ENCODE results near the gene FUT7. TPM values are rescaled to one million over a fixed set of nuclear protein-coding genes. Genes with fewer than 3 reads are reported as not detected.

FUT7 gene
- total and polyA plus RNA-seq, 9 of the 15 experiments (the other 6 are each of a cell fraction or from before 2014, with no cell fraction given), result not detected

GRCh38 chr9:137070201-137070905 is 38.5 kb upstream of the FUT7 start, which contains the start of gene SAPCD2 (continued):
- no peak for TF ChIP-seq THRA (IDR thresholded peaks at IDR 0.05)
- no peak for TF ChIP-seq ZNF707 (CRISPR knock-in tag; conservative IDR thresholded peaks at IDR 0.05)
- peak; percentile 46 for TF ChIP-seq RB1 (IDR thresholded peaks at IDR 0.05; ENCODE audit: low read depth)
- TF ChIP-seq JUNB (CRISPR knock-in tag; conservative IDR thresholded peaks at IDR 0.05), result no peak
- TF ChIP-seq GATA2 (CRISPR knock-in tag; IDR thresholded peaks at IDR 0.05), result no peak
- peak; percentile 66; the same call in 1 of the 2 replicates for TF ChIP-seq BCOR (IDR thresholded peaks at IDR 0.05)
- peak; percentile 62 for TF ChIP-seq CCNT2 (IDR thresholded peaks at IDR 0.05; ENCODE audit: borderline replicate concordance, extremely low read depth, insufficient read length, low read depth, low read length)
- peak in 1 of 2 experiments; percentile 25; a peak in 1 of 4 replicates for TF ChIP-seq SRF (CRISPR knock-in tag; IDR thresholded peaks at IDR 0.05)
- no peak for TF ChIP-seq MTA1 (IDR thresholded peaks at IDR 0.05; ENCODE audit: borderline replicate concordance)
- no peak for TF ChIP-seq HES1 (IDR thresholded peaks at IDR 0.05; ENCODE audit: low read depth)
- TF ChIP-seq NR4A1 (CRISPR knock-in tag; IDR thresholded peaks at IDR 0.05), result no peak
- no peak for TF ChIP-seq NR4A1 (tag; IDR thresholded peaks at IDR 0.05)
- no peak for TF ChIP-seq CEBPB (tag; IDR thresholded peaks at IDR 0.05)
- no peak for TF ChIP-seq E2F3 (CRISPR knock-in tag; IDR thresholded peaks at IDR 0.05)
- peak; percentile 25; the same call in 1 of the 2 replicates for TF ChIP-seq GABPB1 (CRISPR knock-in tag; IDR thresholded peaks at IDR 0.05)
- 0 out of 2 replicates have a peak, but pooled peaks have one; percentile 31 for TF ChIP-seq HMGXB4 (CRISPR knock-in tag; IDR thresholded peaks at IDR 0.05)
- TF ChIP-seq RBFOX2 (IDR thresholded peaks at IDR 0.05; ENCODE audit: low read depth, low read length), result peak; percentile 90
- no peak for TF ChIP-seq ATF1 (CRISPR knock-in tag; IDR thresholded peaks at IDR 0.05)
- TF ChIP-seq ATF1 (tag; IDR thresholded peaks at IDR 0.05), result peak; percentile 70
- TF ChIP-seq FOXJ3 (CRISPR knock-in tag; IDR thresholded peaks at IDR 0.05), result no peak
- peak; percentile 34 for TF ChIP-seq FOSL1 (tag; conservative IDR thresholded peaks at IDR 0.05)
- TF ChIP-seq SMAD1 (IDR thresholded peaks at IDR 0.05; ENCODE audit: low read depth, low read length, partially characterized antibody), result peak; percentile 22
- TF ChIP-seq EHMT2 (IDR thresholded peaks at IDR 0.05), result no peak
- no peak for TF ChIP-seq ZBTB8A (IDR thresholded peaks at IDR 0.05; ENCODE audit: partially characterized antibody)
- TF ChIP-seq MYC (IDR thresholded peaks at IDR 0.05; ENCODE audit: low read depth, low read length), result peak; percentile 83; the same call in 1 of the 2 replicates
- TF ChIP-seq MYC (CRISPR knock-in tag; IDR thresholded peaks at IDR 0.05; ENCODE audit: borderline replicate concordance, low read depth), result no peak
- TF ChIP-seq TAF1 (IDR thresholded peaks at IDR 0.05; ENCODE audit: control insufficient read depth, extremely low read depth, insufficient read depth, low read length, severe bottlenecking), result peak; percentile 73
- TF ChIP-seq KAT8 (IDR thresholded peaks at IDR 0.05; ENCODE audit: low read depth), result no peak
